K562 (cell line): ENCODE data around the gene RIPOR2. TPM values are rescaled to one million over a fixed set of nuclear protein-coding genes. Genes with fewer than 3 reads are reported as not detected.

ENCODE experiments used
- ATAC-seq: fragments of 200-7000 bp; cut with Tn5 transposase; 3 replicates; pipeline ENCODE4 v1.9.1; 2020; ENCODE audit warnings: moderate library complexity
- BruUV-seq: library from RNA; stranded (reverse); fragments of 400-500 nt; replicated peaks from 2 replicates; lab custom pipeline; 2021; lab: Mats Ljungman, UMichigan
- CTCF ChIA-PET: fragments of 300-600 bp; formaldehyde crosslinking; extraction: SDS; loops from one replicate; lab custom pipeline; 2021; ENCODE audit warnings: low intra/inter-chr PET ratio; lab: Yijun Ruan, JAX
- POLR2A ChIA-PET: fragments of 300-600, 350-650 bp; sonication (Branson Sonifier 250); formaldehyde crosslinking; extraction: SDS; loops from one replicate; lab custom pipeline; 2021; ENCODE audit warnings: antibody characterized with exemption, inconsistent platforms; lab: Yijun Ruan, JAX
- DNase-seq, 4 experiments: peaks; one replicate each; pipeline versions ENCODE4 v3.0.0 to v3.0.0-alpha.2; 2011 to 2018; ENCODE audit warnings: low spot score in 3 of 4, mixed read lengths in 3 of 4; ENCODE audit errors: extremely low read depth in 1 of 4
- FAIRE-seq: peaks from 2 replicates; lab custom pipeline; 2011; peaks lifted over from hg19 to GRCh38; lab: Jason Lieb, UNC
- H2AFZ ChIP-seq: 2 replicates; pipeline ENCODE4 v1.6.0; 2011; ENCODE audit warnings: low read depth, low read length, control low read depth, inconsistent platforms
- H3K27ac ChIP-seq: fragments of 200-600 bp; 3 replicates; pipeline ENCODE4 v1.8.0; 2011; ENCODE audit warnings: low read depth, mild to moderate bottlenecking, control low read depth, inconsistent platforms, low read length, moderate library complexity, mixed read lengths; ENCODE audit errors: extremely low read depth
- H3K27me3 ChIP-seq, 2 experiments: fragments of 300-600 bp in 1 of 2; 2 replicates in 1 of 2; 3 replicates in 1 of 2; pipeline versions ENCODE4 v1.6.0 to v1.8.0; 2011; ENCODE audit warnings: inconsistent platforms in 2 of 2, low read length in 2 of 2, mild to moderate bottlenecking in 1 of 2, mixed read lengths in 1 of 2, moderate library complexity in 1 of 2; ENCODE audit not compliant: control insufficient read depth in 2 of 2, insufficient read depth in 2 of 2
- H3K36me3 ChIP-seq: fragments of 300-600 bp; 3 replicates; pipeline ENCODE4 v1.8.0; 2011; ENCODE audit warnings: mild to moderate bottlenecking, low read length, inconsistent platforms; ENCODE audit not compliant: control insufficient read depth, insufficient read depth
- H3K4me1 ChIP-seq, 2 experiments: fragments of 200-600 bp in 1 of 2; replicated peaks in 1 of 2; 2 replicates in 1 of 2; 3 replicates in 1 of 2; pipeline versions ENCODE4 v1.5.1 to v1.8.0; 2011; ENCODE audit warnings: inconsistent platforms in 2 of 2, low read length in 2 of 2, mild to moderate bottlenecking in 1 of 2, mixed read lengths in 1 of 2, moderate library complexity in 1 of 2; ENCODE audit not compliant: control insufficient read depth in 2 of 2, insufficient read depth in 2 of 2
- H3K4me2 ChIP-seq: 2 replicates; pipeline ENCODE4 v1.6.1; 2011; ENCODE audit warnings: low read length, control low read depth, inconsistent platforms, mixed read lengths; ENCODE audit not compliant: insufficient read depth
- H3K4me3 ChIP-seq: fragments of 200-600 bp; sonication (generic), shearing (Covaris generic); 2 replicates; pipeline ENCODE4 v1.5.1; 2016; ENCODE audit warnings: control low read depth, inconsistent platforms
- H3K79me2 ChIP-seq: fragments of 200-600 bp; 3 replicates; pipeline ENCODE4 v1.8.0; 2011; ENCODE audit warnings: low read length, inconsistent platforms; ENCODE audit not compliant: control insufficient read depth, insufficient read depth
- H3K9ac ChIP-seq, 2 experiments: 2 replicates each; pipeline versions ENCODE4 v1.6.0 to v1.6.1; 2011; ENCODE audit warnings: low read depth in 2 of 2, low read length in 2 of 2, control low read depth in 1 of 2, inconsistent platforms in 1 of 2, mild to moderate bottlenecking in 1 of 2, mixed read lengths in 1 of 2; ENCODE audit not compliant: insufficient read depth in 1 of 2
- H3K9me1 ChIP-seq: one replicate; pipeline ENCODE4 v1.6.0; 2011; ENCODE audit warnings: inconsistent platforms, mild to moderate bottlenecking, low read length, moderate library complexity; ENCODE audit not compliant: control insufficient read depth, insufficient read depth
- H3K9me3 ChIP-seq: replicated peaks from 2 replicates; pipeline ENCODE4 v1.5.1; 2011; ENCODE audit warnings: low read depth, low read length, inconsistent platforms; ENCODE audit not compliant: control insufficient read depth, insufficient read depth
- H4K20me1 ChIP-seq: replicated peaks from 2 replicates; pipeline ENCODE4 v1.6.1; 2011; ENCODE audit warnings: low read length, inconsistent platforms, mixed read lengths; ENCODE audit not compliant: control insufficient read depth, insufficient read depth
- CEBPG ChIP-seq, 3 experiments: fragments of 200-800 bp in 1 of 3; sonication (Bioruptor generic) in 1 of 3; sonication (generic) in 1 of 3; formaldehyde crosslinking in 1 of 3; IDR thresholded peaks in 2 of 3; conservative IDR thresholded peaks in 1 of 3; 2 replicates each; pipeline versions ENCODE4 v1.6.1 to v1.8.0; 2016 to 2022; ENCODE audit warnings: missing compliant biosample characterization in 2 of 3, missing genetic modification characterization in 2 of 3, mild to moderate bottlenecking in 1 of 3, missing genetic modification reagents in 1 of 3
- MCM5 ChIP-seq: fragments of 450-650 bp; IDR thresholded peaks from 2 replicates; pipeline ENCODE4 v1.6.1; 2016; ENCODE audit warnings: low read depth
- NCOA6 ChIP-seq: fragments of 450-650 bp; IDR thresholded peaks from 2 replicates; pipeline ENCODE4 v1.6.1; 2017; ENCODE audit warnings: mild to moderate bottlenecking
- SP1 ChIP-seq: sonication (generic); formaldehyde crosslinking; IDR thresholded peaks from 2 replicates; pipeline ENCODE4 v1.8.1; 2022; ENCODE audit warnings: mild to moderate bottlenecking, missing genetic modification reagents
- XRCC3 ChIP-seq: fragments of 450-650 bp; IDR thresholded peaks from 2 replicates; pipeline ENCODE4 v1.6.1; 2017; ENCODE audit warnings: mild to moderate bottlenecking, moderate library complexity
- ZNF764 ChIP-seq: fragments of 250-450 bp; sonication (Bioruptor Pico); IDR thresholded peaks from 2 replicates; pipeline ENCODE4 v1.4.0; 2020; ENCODE audit warnings: low read depth, mild to moderate bottlenecking, moderate library complexity
- WGBS: fragments of 100-300 bp; shearing (Covaris generic); methylation state at CpG from one replicate; pipeline ENCODE4 v1.1.6; 2016; ENCODE audit warnings: low coverage, mixed read lengths; ENCODE audit not compliant: insufficient coverage; ENCODE audit errors: missing lambda C conversion rate; 5-methylcytosine and 5-hydroxymethylcytosine counted together
- in situ Hi-C: fragments of 300-500 bp; cut with MboI; formaldehyde crosslinking; loops from 4 replicates; pipeline ENCODE4 v1.15.0; 2018; ENCODE audit warnings: inconsistent platforms, mixed read lengths
- intact Hi-C: fragments of 100-400 bp; cut with micrococcal nuclease; formaldehyde crosslinking; loops from 2 replicates; pipeline ENCODE4 v1.14.2; 2022
- polyA plus RNA-seq, 8 experiments: library from polyadenylated mRNA; depleted of rRNA in 4 of 8; stranded (reverse) in 5 of 8; unstranded in 3 of 8; fragments of >200 nt; fragmentation: Nextera tagmentation in 2 of 8; fragmentation: Illumina TruSeq in 1 of 8; extraction: Ambion mirVana in 2 of 8; extraction: Trizol in 1 of 8; gene quantifications; 2 replicates each; pipeline versions ENCODE4 v1.2.1 to v1.2.3, GENCODE V29; 2011 to 2014; ENCODE audit warnings: inconsistent platforms in 1 of 8, missing spikeins in 1 of 8
- total RNA-seq, 7 experiments: library from RNA; depleted of rRNA in 6 of 7; stranded (reverse); fragments of >200 nt in 6 of 7; fragmentation: Illumina TruSeq in 2 of 7; extraction: Trizol in 2 of 7; gene quantifications; 2 replicates each; pipeline versions ENCODE4 v1.2.1 to v1.2.3, GENCODE V29; 2011 to 2021; ENCODE audit warnings: low replicate concordance in 1 of 7
- TF ChIP-seq, protein P1 (sequence below): sonication (generic); formaldehyde crosslinking; IDR thresholded peaks from 2 replicates; pipeline ENCODE4 v1.8.0; 2022; ENCODE audit warnings: mild to moderate bottlenecking, missing genetic modification reagents

Gene RIPOR2
- total and polyA plus RNA-seq, 9 of the 15 experiments (the other 6 are each of a cell fraction or from before 2014, with no cell fraction given): 0.04 to 1.0 (median 0.47) TPM; not detected in 2

DNA sequence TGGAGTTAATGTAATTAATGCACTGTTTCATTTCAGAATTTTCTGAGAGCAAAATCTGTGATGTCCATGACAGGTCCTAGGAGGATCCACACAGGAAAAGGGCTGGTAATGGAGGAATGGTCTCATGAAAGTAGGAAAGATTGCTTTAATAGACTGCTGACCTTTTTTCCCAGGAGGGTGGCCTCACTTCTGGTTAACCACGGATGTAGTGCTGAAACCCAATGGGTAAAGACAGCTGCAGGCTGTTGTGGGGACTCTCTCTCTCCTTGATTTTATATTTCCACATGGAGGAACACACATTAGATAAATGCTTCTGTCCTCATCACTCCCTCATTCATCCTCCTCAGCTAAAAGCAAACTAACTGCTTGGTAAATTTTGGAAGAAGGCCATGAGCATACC lies 23.6 kb upstream of the RIPOR2 start (continued):
- no peak for TF ChIP-seq ZNF764 (CRISPR knock-in tag)
- TF ChIP-seq, protein P1, sequence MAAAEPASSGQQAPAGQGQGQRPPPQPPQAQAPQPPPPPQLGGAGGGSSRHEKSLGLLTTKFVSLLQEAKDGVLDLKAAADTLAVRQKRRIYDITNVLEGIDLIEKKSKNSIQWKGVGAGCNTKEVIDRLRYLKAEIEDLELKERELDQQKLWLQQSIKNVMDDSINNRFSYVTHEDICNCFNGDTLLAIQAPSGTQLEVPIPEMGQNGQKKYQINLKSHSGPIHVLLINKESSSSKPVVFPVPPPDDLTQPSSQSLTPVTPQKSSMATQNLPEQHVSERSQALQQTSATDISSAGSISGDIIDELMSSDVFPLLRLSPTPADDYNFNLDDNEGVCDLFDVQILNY: no peak
- TF ChIP-seq, all 486 proteins: peak for 0

GRCh38 chr6:24957199-24957598 lies 21.4 kb upstream of the RIPOR2 start:
- no peaks in the 10 kb centered on the region for H3K9me3 ChIP-seq
- ChIA-PET CTCF (no interaction called here), POLR2A (no interaction called here)
- H3K9me1 ChIP-seq: no peaks in the 10 kb centered on the region
- no peaks in the 10 kb centered on the region for H3K79me2 ChIP-seq
- DNase-seq (no peak), FAIRE-seq (no peak), ATAC-seq (no peak)
- in situ Hi-C loops (no loop called here), intact Hi-C loops (no loop called here)
- H2AFZ ChIP-seq: no peak overlapping the region
- H3K9ac ChIP-seq: no peak overlapping the region
- no peak overlapping the region for H3K4me3 ChIP-seq
- no peak overlapping the region for H3K27ac ChIP-seq
- no peaks in the 10 kb centered on the region for H4K20me1 ChIP-seq
- H3K27me3 ChIP-seq: peaks cover 0 to 2% of the 10 kb centered on the region in 2 experiments; a peak in 2 of 5 replicates
- no peak overlapping the region for H3K4me2 ChIP-seq
- no TSS peak for BruUV-seq
- WGBS: 0% methylated on average over 3 of the region's 3 CpGs
- TF ChIP-seq SP1 (CRISPR knock-in tag) (no peak), CEBPG (CRISPR knock-in tag; IDR thresholded peaks at IDR 0.05) (no peak), CEBPG (tag; conservative IDR thresholded peaks at IDR 0.05 in 1 of 2, IDR thresholded peaks at IDR 0.05 in 1 of 2) (0 out of 4 replicates have a peak, but pooled peaks of 1 of the 2 experiments have one; percentile 12), MCM5 (no peak), XRCC3 (no peak), NCOA6 (no peak)
- H3K36me3 ChIP-seq: no peaks in the 10 kb centered on the region
- H3K4me1 ChIP-seq: no peaks in the 10 kb centered on the region
